ENCODE measurements around the gene FAM216B.

The FAM216B gene

GRCh38 chr13:42781352-42781751, at the start of gene FAM216B:
Gene FAM216B (plus strand): TSS chr13:42781584. CDS start chr13:42784068, 2,484 bp downstream.
- TF ChIP-seq, protein P1, sequence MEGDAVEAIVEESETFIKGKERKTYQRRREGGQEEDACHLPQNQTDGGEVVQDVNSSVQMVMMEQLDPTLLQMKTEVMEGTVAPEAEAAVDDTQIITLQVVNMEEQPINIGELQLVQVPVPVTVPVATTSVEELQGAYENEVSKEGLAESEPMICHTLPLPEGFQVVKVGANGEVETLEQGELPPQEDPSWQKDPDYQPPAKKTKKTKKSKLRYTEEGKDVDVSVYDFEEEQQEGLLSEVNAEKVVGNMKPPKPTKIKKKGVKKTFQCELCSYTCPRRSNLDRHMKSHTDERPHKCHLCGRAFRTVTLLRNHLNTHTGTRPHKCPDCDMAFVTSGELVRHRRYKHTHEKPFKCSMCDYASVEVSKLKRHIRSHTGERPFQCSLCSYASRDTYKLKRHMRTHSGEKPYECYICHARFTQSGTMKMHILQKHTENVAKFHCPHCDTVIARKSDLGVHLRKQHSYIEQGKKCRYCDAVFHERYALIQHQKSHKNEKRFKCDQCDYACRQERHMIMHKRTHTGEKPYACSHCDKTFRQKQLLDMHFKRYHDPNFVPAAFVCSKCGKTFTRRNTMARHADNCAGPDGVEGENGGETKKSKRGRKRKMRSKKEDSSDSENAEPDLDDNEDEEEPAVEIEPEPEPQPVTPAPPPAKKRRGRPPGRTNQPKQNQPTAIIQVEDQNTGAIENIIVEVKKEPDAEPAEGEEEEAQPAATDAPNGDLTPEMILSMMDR (IDR thresholded peaks at IDR 0.05; ENCODE audit: insufficient read depth, low read length, missing control alignments) = no peak
- ChIA-PET POLR2A (no interaction called here), CTCF (no interaction called here)
- H3K4me3 ChIP-seq (ENCODE audit: low read depth, low read length) = no peak within 1 kb of the TSS
- no peak for DNase-seq (ENCODE audit: low read depth, low spot score)

GRCh38 chr13:42732073-42732472, 49.3 kb upstream of the FAM216B start:
- POLR2A ChIA-PET = no interaction called here
- TF ChIP-seq, protein P1 (IDR thresholded peaks at IDR 0.05; ENCODE audit: insufficient read depth, low read length, missing control alignments) = no peak
- no peak overlapping the region for H3K4me3 ChIP-seq (ENCODE audit: low read depth, low read length)
- no peak for DNase-seq (ENCODE audit: low read depth, low spot score)
- CTCF ChIA-PET = interaction anchor here (0.7 to 1.5 kb wide), 3 partner anchors 8 to 16 kb away, joined by 3 to 4 read pairs (median 3); no protein-coding TSS in a partner anchor

GRCh38 chr13:42733046-42733445, 48.3 kb upstream of the FAM216B start:
- TF ChIP-seq, protein P1 (IDR thresholded peaks at IDR 0.05; ENCODE audit: insufficient read depth, low read length, missing control alignments) = no peak
- ChIA-PET CTCF (interaction anchor here (1.5 kb wide), 1 partner anchor 9 kb away, joined by 4 read pairs; no protein-coding TSS in a partner anchor), POLR2A (no interaction called here)
- DNase-seq (ENCODE audit: low read depth, low spot score) = no peak
- H3K4me3 ChIP-seq (ENCODE audit: low read depth, low read length) = no peak overlapping the region

DNA sequence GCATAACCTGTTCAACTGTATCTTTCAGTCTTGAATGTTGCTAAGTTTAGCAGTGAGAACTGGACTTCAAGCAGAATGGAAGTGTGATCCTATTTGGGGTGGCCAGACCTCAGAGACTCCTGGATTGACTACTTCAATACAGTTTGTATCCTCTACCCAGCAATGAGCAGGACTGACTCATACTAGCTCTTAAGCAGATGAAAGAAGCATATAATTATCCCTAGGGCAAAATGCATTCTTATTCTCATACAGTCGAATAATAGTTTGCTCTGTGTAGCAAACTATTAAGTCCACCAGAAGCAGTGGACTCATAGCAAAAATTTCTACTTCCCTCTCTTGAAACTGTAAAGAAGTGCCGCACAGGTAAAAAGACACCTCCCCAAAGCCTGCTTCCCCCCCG, 46.4 kb upstream of the FAM216B start:
- H3K4me3 ChIP-seq (ENCODE audit: low read depth, low read length) = no peak overlapping the region
- no peak for DNase-seq (ENCODE audit: low read depth, low spot score)
- TF ChIP-seq, protein P1 (IDR thresholded peaks at IDR 0.05; ENCODE audit: insufficient read depth, low read length, missing control alignments) = no peak
- ChIA-PET POLR2A (interaction anchor here (1.0 kb wide), 1 partner anchor 12 kb away, joined by 4 read pairs; no protein-coding TSS in a partner anchor), CTCF (no interaction called here)

GRCh38 chr13:42740753-42741152, 40.6 kb upstream of the FAM216B start:
- ChIA-PET CTCF (no interaction called here), POLR2A (no interaction called here)
- TF ChIP-seq, protein P1 (IDR thresholded peaks at IDR 0.05; ENCODE audit: insufficient read depth, low read length, missing control alignments) = no peak
- no peak for DNase-seq (ENCODE audit: low read depth, low spot score)
- H3K4me3 ChIP-seq (ENCODE audit: low read depth, low read length) = no peak overlapping the region

GRCh38 chr13:42741914-42742313, 39.5 kb upstream of the FAM216B start:
- TF ChIP-seq, protein P1 (IDR thresholded peaks at IDR 0.05; ENCODE audit: insufficient read depth, low read length, missing control alignments) = no peak
- no peak for DNase-seq (ENCODE audit: low read depth, low spot score)
- ChIA-PET POLR2A (no interaction called here), CTCF (no interaction called here)
- no peak overlapping the region for H3K4me3 ChIP-seq (ENCODE audit: low read depth, low read length)
